ENCODE results near the gene FES. TPM values are rescaled to one million over a fixed set of nuclear protein-coding genes. Genes with fewer than 3 reads are reported as not detected.

The FES gene
- total and polyA plus RNA-seq, 2 of the 13 experiments (the other 11 are each of a cell fraction or from before 2014, with no cell fraction given) = 4.0 to 9.5 TPM

GRCh38 chr15:90934256-90934948 lies 50.1 kb downstream of the FES start (continued):
- TF ChIP-seq CBX5 (CRISPR knock-in tag; IDR thresholded peaks at IDR 0.05; ENCODE audit: borderline replicate concordance) (no peak), SNRNP70 (IDR thresholded peaks at IDR 0.05; ENCODE audit: low read depth, low read length) (no peak), ZNF335 (CRISPR knock-in tag; IDR thresholded peaks at IDR 0.05) (no peak; the same call in 1 of the 2 replicates), DRAP1 (CRISPR knock-in tag; IDR thresholded peaks at IDR 0.05) (no peak), ATF5 (CRISPR knock-in tag; IDR thresholded peaks at IDR 0.05; ENCODE audit: low read depth) (no peak), ZNF317 (CRISPR knock-in tag; IDR thresholded peaks at IDR 0.05) (no peak), ZSCAN21 (CRISPR knock-in tag; IDR thresholded peaks at IDR 0.05; ENCODE audit: borderline replicate concordance) (no peak), ZNF572 (CRISPR knock-in tag; IDR thresholded peaks at IDR 0.05) (no peak), MTA1 (CRISPR knock-in tag; IDR thresholded peaks at IDR 0.05; ENCODE audit: borderline replicate concordance) (no peak; the same call in 1 of the 2 replicates), ELF3 (CRISPR knock-in tag; IDR thresholded peaks at IDR 0.05) (0 out of 2 replicates have a peak, but pooled peaks have one; percentile 30), ZNF557 (CRISPR knock-in tag; IDR thresholded peaks at IDR 0.05) (no peak), RCOR2 (CRISPR knock-in tag; IDR thresholded peaks at IDR 0.05) (no peak), AHR (CRISPR knock-in tag; IDR thresholded peaks at IDR 0.05) (no peak), SALL2 (CRISPR knock-in tag; IDR thresholded peaks at IDR 0.05) (no peak), MED13 (CRISPR knock-in tag; IDR thresholded peaks at IDR 0.05) (no peak), ZNF3 (CRISPR knock-in tag; IDR thresholded peaks at IDR 0.05) (no peak), ZBTB26 (CRISPR knock-in tag; IDR thresholded peaks at IDR 0.05; ENCODE audit: borderline replicate concordance) (no peak), ESRRA (CRISPR knock-in tag; IDR thresholded peaks at IDR 0.05; ENCODE audit: low read depth) (no peak), HNF4A (CRISPR knock-in tag; IDR thresholded peaks at IDR 0.05) (no peak), ZMAT3 (CRISPR knock-in tag; conservative IDR thresholded peaks at IDR 0.05) (no peak), ZNF547 (CRISPR knock-in tag; IDR thresholded peaks at IDR 0.05) (0 out of 2 replicates have a peak, but pooled peaks have one; percentile 57), ZNF576 (CRISPR knock-in tag; IDR thresholded peaks at IDR 0.05) (no peak), ZNF326 (CRISPR knock-in tag; IDR thresholded peaks at IDR 0.05; ENCODE audit: borderline replicate concordance) (no peak), HNRNPK (IDR thresholded peaks at IDR 0.05; ENCODE audit: low read depth, low read length, poor library complexity, severe bottlenecking) (no peak), ZNF430 (CRISPR knock-in tag; IDR thresholded peaks at IDR 0.05) (no peak), IRX3 (CRISPR knock-in tag; IDR thresholded peaks at IDR 0.05; ENCODE audit: borderline replicate concordance, low read depth) (no peak)
- TF ChIP-seq, protein P1, sequence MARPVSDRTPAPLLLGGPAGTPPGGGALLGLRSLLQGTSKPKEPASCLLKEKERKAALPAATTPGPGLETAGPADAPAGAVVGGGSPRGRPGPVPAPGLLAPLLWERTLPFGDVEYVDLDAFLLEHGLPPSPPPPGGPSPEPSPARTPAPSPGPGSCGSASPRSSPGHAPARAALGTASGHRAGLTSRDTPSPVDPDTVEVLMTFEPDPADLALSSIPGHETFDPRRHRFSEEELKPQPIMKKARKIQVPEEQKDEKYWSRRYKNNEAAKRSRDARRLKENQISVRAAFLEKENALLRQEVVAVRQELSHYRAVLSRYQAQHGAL (CRISPR knock-in tag; IDR thresholded peaks at IDR 0.05; ENCODE audit: not compliant biosample characterization) = no peak

Measured in HepG2 (cell line).